GM23338 (cell line): Measurements from ENCODE around the gene CLDN6. TPM values are rescaled to one million over a fixed set of nuclear protein-coding genes. Genes with fewer than 3 reads are reported as not detected.

Experiments
- ATAC-seq: fragments of 200-7000 bp; cut with Tn5 transposase; 3 replicates; pipeline ENCODE4 v1.9.1; 2020
- DNase-seq: peaks from one replicate; pipeline ENCODE4 v3.0.0-alpha.2; 2015; ENCODE audit warnings: low spot score
- H2AFZ ChIP-seq: fragments of 200-600 bp; sonication (generic); 2 replicates; pipeline ENCODE4 v1.8.0; 2016; ENCODE audit warnings: antibody characterized with exemption, mild to moderate bottlenecking, moderate library complexity
- H3F3A ChIP-seq: fragments of 200-600 bp; sonication (generic); replicated peaks from 2 replicates; pipeline ENCODE4 v1.8.0; 2017; ENCODE audit warnings: antibody characterized with exemption, mixed run types, low read depth
- H3K27ac ChIP-seq: fragments of 200-600 bp; sonication (generic); 2 replicates; pipeline ENCODE4 v1.6.1; 2016; ENCODE audit warnings: low read depth
- H3K27me3 ChIP-seq: fragments of 200-600 bp; sonication (generic); 2 replicates; pipeline ENCODE4 v1.8.0; 2016; ENCODE audit warnings: mild to moderate bottlenecking, mixed run types, moderate library complexity; ENCODE audit not compliant: insufficient read depth
- H3K36me3 ChIP-seq: fragments of 200-600 bp; sonication (generic); 2 replicates; pipeline ENCODE4 v1.8.0; 2016; ENCODE audit warnings: mild to moderate bottlenecking; ENCODE audit not compliant: insufficient read depth
- H3K4me1 ChIP-seq: fragments of 200-600 bp; sonication (generic); 2 replicates; pipeline ENCODE4 v1.8.0; 2016; ENCODE audit warnings: mild to moderate bottlenecking, moderate library complexity; ENCODE audit not compliant: insufficient read depth
- H3K4me2 ChIP-seq: fragments of 200-600 bp; sonication (generic); 2 replicates; pipeline ENCODE4 v1.7.1; 2017; ENCODE audit warnings: mixed run types
- H3K4me3 ChIP-seq: fragments of 200-600 bp; sonication (generic); 2 replicates; pipeline ENCODE4 v1.6.1; 2016; ENCODE audit warnings: mixed run types
- H3K79me2 ChIP-seq: fragments of 200-600 bp; sonication (generic); replicated peaks from 2 replicates; pipeline ENCODE4 v1.8.0; 2017; ENCODE audit warnings: mild to moderate bottlenecking; ENCODE audit not compliant: insufficient read depth
- H3K9me2 ChIP-seq: fragments of 200-600 bp; sonication (generic); 2 replicates; pipeline ENCODE4 v1.8.0; 2017; ENCODE audit not compliant: insufficient read depth
- H4K20me1 ChIP-seq: fragments of 200-600 bp; sonication (generic); replicated peaks from 2 replicates; pipeline ENCODE4 v1.8.0; 2017; ENCODE audit warnings: mild to moderate bottlenecking; ENCODE audit not compliant: insufficient read depth
- H3K27ac Mint-ChIP-seq: 2 replicates; pipeline ENCODE4 v1.8.0; 2020; ENCODE audit warnings: inconsistent platforms, mild to moderate bottlenecking, moderate library complexity, mixed read lengths
- H3K27me3 Mint-ChIP-seq: 3 replicates; pipeline ENCODE4 v1.8.0; 2022; ENCODE audit warnings: low read depth, mild to moderate bottlenecking, moderate library complexity, mixed read lengths, inconsistent platforms; ENCODE audit not compliant: insufficient read depth, poor library complexity
- H3K36me3 Mint-ChIP-seq: 3 replicates; pipeline ENCODE4 v1.8.0; 2021; ENCODE audit warnings: low read depth, mild to moderate bottlenecking, inconsistent platforms, moderate library complexity, mixed read lengths
- H3K4me1 Mint-ChIP-seq: 3 replicates; pipeline ENCODE4 v1.8.0; 2020; ENCODE audit warnings: mild to moderate bottlenecking, inconsistent platforms, mixed read lengths
- H3K4me3 Mint-ChIP-seq: 3 replicates; pipeline ENCODE4 v1.8.0; 2021; ENCODE audit warnings: moderate library complexity, mild to moderate bottlenecking, inconsistent platforms, mixed read lengths
- H3K9me3 Mint-ChIP-seq: 3 replicates; pipeline ENCODE4 v1.8.0; 2020; ENCODE audit warnings: moderate library complexity, mild to moderate bottlenecking, inconsistent platforms, mixed read lengths
- CREB1 ChIP-seq: fragments of 250-450 bp; sonication (Bioruptor Pico); IDR thresholded peaks from 2 replicates; pipeline ENCODE4 v1.5.0; 2020; ENCODE audit warnings: low read depth, mild to moderate bottlenecking, moderate library complexity
- EZH2phosphoT487 ChIP-seq: fragments of 200-600 bp; sonication (generic); IDR thresholded peaks from one replicate; pipeline ENCODE4 v1.8.1; 2018; ENCODE audit warnings: antibody characterized with exemption; ENCODE audit not compliant: unreplicated experiment
- JUNB ChIP-seq: IDR thresholded peaks from one replicate; pipeline ENCODE4 v1.6.1; 2016; ENCODE audit warnings: antibody characterized with exemption; ENCODE audit not compliant: unreplicated experiment
- NANOG ChIP-seq: IDR thresholded peaks from 2 replicates; pipeline ENCODE4 v1.6.1; 2016; ENCODE audit warnings: antibody characterized with exemption, borderline replicate concordance
- POLR2AphosphoS5 ChIP-seq: IDR thresholded peaks from 2 replicates; pipeline ENCODE4 v1.6.1; 2016; ENCODE audit warnings: antibody characterized with exemption, low read depth
- REST ChIP-seq: IDR thresholded peaks from one replicate; pipeline ENCODE4 v1.6.1; 2018; ENCODE audit warnings: antibody characterized with exemption; ENCODE audit not compliant: unreplicated experiment
- STAT1 ChIP-seq: IDR thresholded peaks from one replicate; pipeline ENCODE4 v1.6.1; 2016; ENCODE audit warnings: antibody characterized with exemption; ENCODE audit not compliant: unreplicated experiment
- ZNF114 ChIP-seq: fragments of 250-450 bp; sonication (Bioruptor Pico); IDR thresholded peaks from 2 replicates; pipeline ENCODE4 v1.5.0; 2020; ENCODE audit warnings: mild to moderate bottlenecking, moderate library complexity
- ZNF331 ChIP-seq: fragments of 250-450 bp; sonication (Bioruptor Pico); IDR thresholded peaks from 2 replicates; pipeline ENCODE4 v1.5.0; 2020; ENCODE audit warnings: low read depth, mild to moderate bottlenecking, moderate library complexity
- polyA plus RNA-seq: library from polyadenylated mRNA; unstranded; fragments of >200 nt; fragmentation: Nextera tagmentation; extraction: Ambion mirVana; gene quantifications from 2 replicates; pipeline ENCODE4 v1.2.1, GENCODE V29; 2016
- total RNA-seq: library from RNA; depleted of rRNA; stranded (reverse); fragments of >200 nt; shearing (Covaris generic); gene quantifications from 2 replicates; pipeline ENCODE4 v1.2.3, GENCODE V29; 2014
- TF ChIP-seq, protein P1 (sequence below): fragments of 250-450 bp; sonication (Bioruptor Pico); IDR thresholded peaks from 2 replicates; pipeline ENCODE4 v1.5.0; 2020; ENCODE audit warnings: mild to moderate bottlenecking, moderate library complexity

Gene CLDN6
- total and polyA plus RNA-seq, 2 experiments from 2014 or later = 537 to 1,028 TPM

DNA sequence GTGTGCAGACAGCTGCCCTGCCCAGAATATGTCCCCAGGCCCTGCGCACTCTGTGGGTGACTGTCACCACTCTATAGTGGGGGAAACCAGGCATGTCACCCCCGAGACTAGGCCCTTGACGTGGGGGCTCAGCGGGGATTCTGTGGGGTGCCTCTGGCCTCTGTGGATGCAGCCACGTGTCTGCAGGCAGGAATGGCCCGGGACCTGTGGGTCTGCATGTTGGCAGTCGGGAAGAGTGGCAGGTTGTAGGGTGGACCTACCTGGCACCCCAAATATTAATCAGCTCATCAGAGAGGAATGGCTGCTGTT lies 48.4 kb upstream of the CLDN6 start:
- H3K4me1 Mint-ChIP-seq = peaks cover 22% of the 10 kb centered on the region
- Histone ChIP-seq H4K20me1 (no peaks in the 10 kb centered on the region), H3F3A (no peaks in the 10 kb centered on the region), H3K4me3 (no peak overlapping the region), H3K9me2 (no peaks in the 10 kb centered on the region), H3K4me1 (0 out of 2 replicates have a peak, but pooled peaks cover 4% of the 10 kb centered on the region), H2AFZ (no peak overlapping the region), H3K4me2 (no peak overlapping the region), H3K27ac (no peak overlapping the region), H3K79me2 (no peaks in the 10 kb centered on the region), H3K36me3 (no peaks in the 10 kb centered on the region), H3K27me3 (0 out of 2 replicates have a peak, but pooled peaks cover 4% of the 10 kb centered on the region)
- H3K9me3 Mint-ChIP-seq = no peaks in the 10 kb centered on the region; the same call in 2 of the 3 replicates
- no peak overlapping the region for H3K27ac Mint-ChIP-seq
- TF ChIP-seq JUNB = no peak
- no peak for TF ChIP-seq NANOG
- TF ChIP-seq ZNF331 (CRISPR knock-in tag) = no peak
- DNase-seq = no peak
- H3K27me3 Mint-ChIP-seq = peaks cover 25% of the 10 kb centered on the region
- no peak overlapping the region for H3K4me3 Mint-ChIP-seq
- no peak for ATAC-seq
- no peaks in the 10 kb centered on the region; the same call in 2 of the 3 replicates for H3K36me3 Mint-ChIP-seq

DNA sequence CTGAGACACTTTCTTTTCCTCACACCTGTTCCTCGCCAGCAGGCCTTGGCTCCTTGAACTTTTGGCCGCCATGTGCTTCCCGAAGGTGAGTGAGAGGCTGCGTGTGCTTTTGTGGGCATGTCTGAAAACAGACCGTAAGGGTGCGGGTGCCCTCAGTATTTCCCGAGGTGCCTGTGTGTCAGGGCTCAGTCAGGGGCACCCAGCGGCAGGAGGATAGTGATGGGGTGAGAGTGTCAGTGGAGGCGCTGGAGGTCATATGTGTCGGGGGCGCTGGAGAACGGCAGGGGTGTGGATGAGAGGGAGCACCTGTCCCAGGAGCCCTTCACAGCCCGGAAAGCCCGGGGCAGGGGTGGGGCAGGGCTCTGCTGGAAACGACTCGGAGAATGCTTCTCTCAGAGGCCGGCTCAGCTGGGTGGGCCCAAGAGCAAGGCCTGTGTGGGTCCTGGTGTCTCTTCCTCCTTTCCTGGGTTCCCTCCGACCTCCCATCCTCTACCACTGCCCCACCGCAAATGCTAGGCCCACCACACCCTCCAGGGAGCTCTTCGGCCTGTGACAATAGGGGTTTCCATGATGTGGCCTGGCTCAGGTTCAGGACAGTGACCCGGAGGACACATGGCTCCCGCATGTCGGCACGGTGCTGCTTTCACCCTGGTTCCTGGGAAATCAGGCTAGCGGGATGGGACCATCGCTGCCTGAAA lies 47.9 kb upstream of the CLDN6 start:
- Mint-ChIP-seq H3K4me3 (no peak overlapping the region; the same call in 2 of the 3 replicates), H3K36me3 (no peaks in the 10 kb centered on the region; the same call in 2 of the 3 replicates), H3K27me3 (peaks cover 22% of the 10 kb centered on the region), H3K27ac (no peak overlapping the region), H3K4me1 (peaks cover 22% of the 10 kb centered on the region), H3K9me3 (no peaks in the 10 kb centered on the region; the same call in 2 of the 3 replicates)
- Histone ChIP-seq H3K4me1 (0 out of 2 replicates have a peak, but pooled peaks cover 4% of the 10 kb centered on the region), H3K79me2 (no peaks in the 10 kb centered on the region), H3F3A (no peaks in the 10 kb centered on the region), H3K9me2 (no peaks in the 10 kb centered on the region), H2AFZ (peak overlapping the region; percentile 76; the same call in 1 of the 2 replicates), H3K4me2 (no peak overlapping the region), H3K36me3 (no peaks in the 10 kb centered on the region), H3K27ac (no peak overlapping the region), H3K27me3 (0 out of 2 replicates have a peak, but pooled peaks cover 4% of the 10 kb centered on the region), H4K20me1 (no peaks in the 10 kb centered on the region), H3K4me3 (no peak overlapping the region)
- no peak for DNase-seq
- ATAC-seq = 0 out of 3 replicates have a peak, but pooled peaks have one; percentile 11
- TF ChIP-seq ZNF114 (CRISPR knock-in tag) = no peak
- no peak for TF ChIP-seq CREB1 (CRISPR knock-in tag)
- TF ChIP-seq ZNF331 (CRISPR knock-in tag) = no peak
- TF ChIP-seq REST = no peak
- TF ChIP-seq JUNB = no peak
- TF ChIP-seq, protein P1, sequence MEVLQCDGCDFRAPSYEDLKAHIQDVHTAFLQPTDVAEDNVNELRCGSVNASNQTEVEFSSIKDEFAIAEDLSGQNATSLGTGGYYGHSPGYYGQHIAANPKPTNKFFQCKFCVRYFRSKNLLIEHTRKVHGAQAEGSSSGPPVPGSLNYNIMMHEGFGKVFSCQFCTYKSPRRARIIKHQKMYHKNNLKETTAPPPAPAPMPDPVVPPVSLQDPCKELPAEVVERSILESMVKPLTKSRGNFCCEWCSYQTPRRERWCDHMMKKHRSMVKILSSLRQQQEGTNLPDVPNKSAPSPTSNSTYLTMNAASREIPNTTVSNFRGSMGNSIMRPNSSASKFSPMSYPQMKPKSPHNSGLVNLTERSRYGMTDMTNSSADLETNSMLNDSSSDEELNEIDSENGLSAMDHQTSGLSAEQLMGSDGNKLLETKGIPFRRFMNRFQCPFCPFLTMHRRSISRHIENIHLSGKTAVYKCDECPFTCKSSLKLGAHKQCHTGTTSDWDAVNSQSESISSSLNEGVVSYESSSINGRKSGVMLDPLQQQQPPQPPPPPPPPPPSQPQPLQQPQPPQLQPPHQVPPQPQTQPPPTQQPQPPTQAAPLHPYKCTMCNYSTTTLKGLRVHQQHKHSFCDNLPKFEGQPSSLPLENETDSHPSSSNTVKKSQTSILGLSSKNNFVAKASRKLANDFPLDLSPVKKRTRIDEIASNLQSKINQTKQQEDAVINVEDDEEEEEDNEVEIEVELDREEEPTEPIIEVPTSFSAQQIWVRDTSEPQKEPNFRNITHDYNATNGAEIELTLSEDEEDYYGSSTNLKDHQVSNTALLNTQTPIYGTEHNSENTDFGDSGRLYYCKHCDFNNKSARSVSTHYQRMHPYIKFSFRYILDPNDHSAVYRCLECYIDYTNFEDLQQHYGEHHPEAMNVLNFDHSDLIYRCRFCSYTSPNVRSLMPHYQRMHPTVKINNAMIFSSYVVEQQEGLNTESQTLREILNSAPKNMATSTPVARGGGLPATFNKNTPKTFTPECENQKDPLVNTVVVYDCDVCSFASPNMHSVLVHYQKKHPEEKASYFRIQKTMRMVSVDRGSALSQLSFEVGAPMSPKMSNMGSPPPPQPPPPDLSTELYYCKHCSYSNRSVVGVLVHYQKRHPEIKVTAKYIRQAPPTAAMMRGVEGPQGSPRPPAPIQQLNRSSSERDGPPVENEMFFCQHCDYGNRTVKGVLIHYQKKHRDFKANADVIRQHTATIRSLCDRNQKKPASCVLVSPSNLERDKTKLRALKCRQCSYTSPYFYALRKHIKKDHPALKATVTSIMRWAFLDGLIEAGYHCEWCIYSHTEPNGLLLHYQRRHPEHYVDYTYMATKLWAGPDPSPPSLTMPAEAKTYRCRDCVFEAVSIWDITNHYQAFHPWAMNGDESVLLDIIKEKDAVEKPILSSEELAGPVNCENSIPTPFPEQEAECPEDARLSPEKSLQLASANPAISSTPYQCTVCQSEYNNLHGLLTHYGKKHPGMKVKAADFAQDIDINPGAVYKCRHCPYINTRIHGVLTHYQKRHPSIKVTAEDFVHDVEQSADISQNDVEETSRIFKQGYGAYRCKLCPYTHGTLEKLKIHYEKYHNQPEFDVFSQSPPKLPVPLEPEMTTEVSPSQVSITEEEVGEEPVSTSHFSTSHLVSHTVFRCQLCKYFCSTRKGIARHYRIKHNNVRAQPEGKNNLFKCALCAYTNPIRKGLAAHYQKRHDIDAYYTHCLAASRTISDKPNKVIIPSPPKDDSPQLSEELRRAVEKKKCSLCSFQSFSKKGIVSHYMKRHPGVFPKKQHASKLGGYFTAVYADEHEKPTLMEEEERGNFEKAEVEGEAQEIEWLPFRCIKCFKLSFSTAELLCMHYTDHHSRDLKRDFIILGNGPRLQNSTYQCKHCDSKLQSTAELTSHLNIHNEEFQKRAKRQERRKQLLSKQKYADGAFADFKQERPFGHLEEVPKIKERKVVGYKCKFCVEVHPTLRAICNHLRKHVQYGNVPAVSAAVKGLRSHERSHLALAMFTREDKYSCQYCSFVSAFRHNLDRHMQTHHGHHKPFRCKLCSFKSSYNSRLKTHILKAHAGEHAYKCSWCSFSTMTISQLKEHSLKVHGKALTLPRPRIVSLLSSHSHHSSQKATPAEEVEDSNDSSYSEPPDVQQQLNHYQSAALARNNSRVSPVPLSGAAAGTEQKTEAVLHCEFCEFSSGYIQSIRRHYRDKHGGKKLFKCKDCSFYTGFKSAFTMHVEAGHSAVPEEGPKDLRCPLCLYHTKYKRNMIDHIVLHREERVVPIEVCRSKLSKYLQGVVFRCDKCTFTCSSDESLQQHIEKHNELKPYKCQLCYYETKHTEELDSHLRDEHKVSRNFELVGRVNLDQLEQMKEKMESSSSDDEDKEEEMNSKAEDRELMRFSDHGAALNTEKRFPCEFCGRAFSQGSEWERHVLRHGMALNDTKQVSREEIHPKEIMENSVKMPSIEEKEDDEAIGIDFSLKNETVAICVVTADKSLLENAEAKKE = no peak
- no peak for TF ChIP-seq STAT1
- TF ChIP-seq NANOG = no peak
- TF ChIP-seq POLR2AphosphoS5 = no peak
- TF ChIP-seq EZH2phosphoT487 = no peak
